Astrocyte of the cerebellum (primary cell): ENCODE measurements around the gene MN1.

ENCODE experiments used
- DNase-seq: peaks from one replicate; pipeline ENCODE4 v3.0.0-alpha.2; 2011; ENCODE audit warnings: low read depth
- H3K4me3 ChIP-seq: 2 replicates; pipeline ENCODE4 v1.5.1; 2011; ENCODE audit warnings: mild to moderate bottlenecking, low read depth, low read length, moderate library complexity
- in situ Hi-C: cut with HindIII; loops from 2 replicates; pipeline ENCODE4 v1.10.0; 2017; ENCODE audit warnings: low sequenced_read_pairs
- TF ChIP-seq, protein P1 (sequence below): IDR thresholded peaks from 2 replicates; pipeline ENCODE4 v1.5.1; 2012; ENCODE audit warnings: low read length, low read depth, moderate library complexity, mild to moderate bottlenecking; ENCODE audit errors: missing control alignments

Gene MN1

DNA sequence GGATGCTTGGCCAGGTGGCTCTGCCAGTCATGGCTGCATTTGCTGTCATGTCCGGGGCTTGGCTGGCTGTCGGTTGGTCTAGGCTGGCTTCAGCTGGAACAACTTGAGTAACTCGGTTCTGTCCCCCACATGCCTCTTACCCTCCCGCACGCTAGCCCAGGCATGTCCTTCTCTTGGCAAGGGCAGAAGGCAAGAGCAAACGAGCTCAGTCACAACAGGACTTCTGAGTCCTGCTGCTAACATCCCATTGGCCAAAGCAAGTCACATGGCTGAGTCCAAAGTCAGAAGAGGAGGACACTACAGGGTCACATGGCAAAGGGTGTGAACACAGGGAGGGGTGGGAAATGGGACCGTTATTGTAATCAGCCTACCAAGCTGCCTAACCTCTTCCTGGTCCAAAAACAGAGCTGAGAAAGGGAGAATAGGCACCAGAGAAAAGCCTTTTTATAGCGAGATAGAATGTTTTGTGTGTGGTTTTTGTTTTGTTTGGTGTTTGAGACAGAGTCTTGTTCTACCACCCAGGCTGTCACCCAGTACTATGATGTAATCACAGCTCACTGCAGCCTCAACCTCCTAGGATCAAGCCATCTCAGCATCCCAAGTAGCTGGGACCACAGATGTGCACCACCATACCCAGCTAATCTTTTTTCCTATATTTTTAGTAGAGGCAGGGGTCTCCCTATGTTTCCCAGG lies 81.9 kb downstream of the MN1 start:
- TF ChIP-seq, protein P1, sequence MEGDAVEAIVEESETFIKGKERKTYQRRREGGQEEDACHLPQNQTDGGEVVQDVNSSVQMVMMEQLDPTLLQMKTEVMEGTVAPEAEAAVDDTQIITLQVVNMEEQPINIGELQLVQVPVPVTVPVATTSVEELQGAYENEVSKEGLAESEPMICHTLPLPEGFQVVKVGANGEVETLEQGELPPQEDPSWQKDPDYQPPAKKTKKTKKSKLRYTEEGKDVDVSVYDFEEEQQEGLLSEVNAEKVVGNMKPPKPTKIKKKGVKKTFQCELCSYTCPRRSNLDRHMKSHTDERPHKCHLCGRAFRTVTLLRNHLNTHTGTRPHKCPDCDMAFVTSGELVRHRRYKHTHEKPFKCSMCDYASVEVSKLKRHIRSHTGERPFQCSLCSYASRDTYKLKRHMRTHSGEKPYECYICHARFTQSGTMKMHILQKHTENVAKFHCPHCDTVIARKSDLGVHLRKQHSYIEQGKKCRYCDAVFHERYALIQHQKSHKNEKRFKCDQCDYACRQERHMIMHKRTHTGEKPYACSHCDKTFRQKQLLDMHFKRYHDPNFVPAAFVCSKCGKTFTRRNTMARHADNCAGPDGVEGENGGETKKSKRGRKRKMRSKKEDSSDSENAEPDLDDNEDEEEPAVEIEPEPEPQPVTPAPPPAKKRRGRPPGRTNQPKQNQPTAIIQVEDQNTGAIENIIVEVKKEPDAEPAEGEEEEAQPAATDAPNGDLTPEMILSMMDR = no peak
- in situ Hi-C loops = no loop called here
- H3K4me3 ChIP-seq = no peak overlapping the region
- no peak for DNase-seq

DNA sequence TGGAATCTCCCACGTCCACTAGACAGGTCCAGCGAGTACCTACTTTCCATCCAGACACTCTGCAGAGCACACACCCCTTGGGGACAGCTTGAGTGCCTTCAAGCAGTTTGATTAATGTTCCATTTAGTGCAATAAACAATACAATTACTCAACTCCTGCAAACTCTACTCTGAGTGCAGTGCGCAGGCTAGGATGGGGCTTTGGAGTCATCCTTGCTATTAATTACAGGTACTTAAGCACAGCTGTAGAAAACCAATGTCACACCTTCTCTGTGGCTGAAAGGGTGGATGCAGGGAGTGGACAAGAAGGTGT lies 82.6 kb downstream of the MN1 start:
- DNase-seq = no peak
- TF ChIP-seq, protein P1 = no peak
- no peak overlapping the region for H3K4me3 ChIP-seq
- in situ Hi-C loops = no loop called here

DNA sequence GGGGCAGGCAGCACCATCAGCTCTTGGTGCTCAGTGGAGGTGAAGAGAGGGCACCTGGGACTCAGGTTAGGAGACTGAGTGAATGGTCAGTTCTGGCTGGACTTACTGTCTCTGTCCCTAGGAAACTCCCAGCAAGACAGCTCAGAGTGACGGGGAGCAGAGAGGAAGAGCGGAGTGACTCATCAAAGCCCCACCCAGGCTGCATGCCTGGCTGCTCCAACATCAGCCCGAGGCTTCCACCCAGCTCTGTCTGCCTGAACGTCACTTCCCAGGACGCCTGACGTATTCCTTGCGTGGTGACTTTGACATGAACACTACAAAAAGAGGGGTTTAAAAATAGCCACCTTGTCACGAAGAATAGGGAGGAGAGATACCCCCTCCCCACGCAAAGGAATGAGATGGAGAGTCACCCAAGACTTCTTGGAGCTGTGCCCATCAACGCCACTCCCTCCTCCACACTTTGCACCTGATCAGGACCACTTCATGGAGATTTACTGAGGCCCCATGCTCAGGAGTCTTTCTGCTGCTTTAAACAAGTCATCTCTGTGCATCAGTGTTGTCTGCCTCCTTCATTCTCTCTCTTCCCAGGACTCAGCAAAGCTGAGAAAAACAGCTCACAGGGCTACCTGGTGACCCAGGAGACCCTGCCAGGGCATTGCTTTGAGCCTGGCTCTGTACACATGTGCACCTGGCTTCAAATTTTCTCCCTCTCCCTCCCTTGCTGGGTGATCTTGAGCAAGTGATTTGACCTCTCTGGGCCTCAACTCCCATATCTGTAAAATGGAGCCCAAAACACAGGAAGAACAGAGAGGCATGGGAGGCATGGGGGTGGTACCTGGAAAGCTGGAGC lies 83.1 kb downstream of the MN1 start:
- TF ChIP-seq, protein P1 = no peak
- in situ Hi-C loops = no loop called here
- DNase-seq = peak; percentile 37
- no peak overlapping the region for H3K4me3 ChIP-seq

DNA sequence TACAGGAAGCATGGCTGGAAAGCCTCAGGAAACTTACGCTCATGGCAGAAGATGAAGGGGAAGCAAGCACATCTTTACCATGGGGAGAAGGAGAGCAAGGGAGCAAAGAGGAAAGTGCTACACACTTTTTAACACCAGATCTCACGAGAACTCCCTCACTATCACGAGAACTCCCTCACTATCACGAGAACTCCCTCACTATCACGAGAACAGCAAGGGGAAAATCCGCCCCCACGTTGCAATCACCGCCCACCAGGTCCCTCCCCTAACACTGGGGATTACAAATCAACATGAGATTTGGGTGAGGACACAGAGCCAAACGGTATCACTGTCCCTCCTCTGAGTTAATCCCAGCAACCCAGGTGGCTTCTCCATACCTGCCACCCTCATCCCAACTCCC lies 84.5 kb downstream of the MN1 start:
- TF ChIP-seq, protein P1 = no peak
- DNase-seq = no peak
- in situ Hi-C loops = no loop called here
- no peak overlapping the region for H3K4me3 ChIP-seq

DNA sequence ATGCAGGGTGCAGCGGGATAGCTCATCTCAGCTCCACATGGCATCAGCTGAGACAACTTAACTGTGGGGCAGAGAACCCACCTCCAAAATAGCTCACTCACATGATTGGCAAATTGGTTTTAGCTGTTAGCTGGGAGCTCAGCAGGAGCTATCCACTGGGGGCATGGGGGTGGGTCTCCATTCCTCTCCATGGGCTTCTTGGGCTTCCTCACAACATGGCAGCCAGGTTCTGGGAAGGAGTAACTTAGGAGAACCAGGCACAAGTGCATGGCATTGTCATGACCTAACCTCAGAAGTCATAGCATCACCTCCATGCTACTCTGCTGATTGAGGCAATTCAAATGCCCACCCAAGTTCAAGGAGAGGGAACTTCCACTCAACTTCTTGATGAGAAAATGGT lies 85.5 kb downstream of the MN1 start:
- in situ Hi-C loops = no loop called here
- TF ChIP-seq, protein P1 = no peak
- H3K4me3 ChIP-seq = no peak overlapping the region
- no peak for DNase-seq

DNA sequence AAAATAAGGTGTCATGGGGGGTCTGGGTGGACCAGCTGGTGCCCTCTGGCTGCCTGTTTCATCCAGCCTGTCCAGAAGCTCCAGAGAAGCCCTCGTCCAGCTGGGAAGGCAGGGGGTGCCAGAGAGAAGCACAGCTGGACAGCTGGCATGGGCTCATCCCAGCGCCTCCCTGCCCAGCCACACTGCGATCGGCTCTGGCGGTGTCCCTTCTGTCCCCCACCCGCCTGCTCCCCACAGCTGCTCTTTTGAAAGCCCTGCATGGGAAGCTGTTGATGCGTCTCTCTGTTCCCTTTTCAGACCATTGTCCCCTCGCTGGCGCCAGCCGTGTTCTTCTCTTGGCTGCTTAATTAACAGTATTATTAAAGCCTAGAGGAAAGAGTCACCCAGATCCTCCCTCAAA lies 86.5 kb downstream of the MN1 start:
- no peak for DNase-seq
- TF ChIP-seq, protein P1 = peak; percentile 16
- H3K4me3 ChIP-seq = no peak overlapping the region
- in situ Hi-C loops = no loop called here
